ENCODE measurements around the gene ASAP3.

- TF ChIP-seq, protein P1, sequence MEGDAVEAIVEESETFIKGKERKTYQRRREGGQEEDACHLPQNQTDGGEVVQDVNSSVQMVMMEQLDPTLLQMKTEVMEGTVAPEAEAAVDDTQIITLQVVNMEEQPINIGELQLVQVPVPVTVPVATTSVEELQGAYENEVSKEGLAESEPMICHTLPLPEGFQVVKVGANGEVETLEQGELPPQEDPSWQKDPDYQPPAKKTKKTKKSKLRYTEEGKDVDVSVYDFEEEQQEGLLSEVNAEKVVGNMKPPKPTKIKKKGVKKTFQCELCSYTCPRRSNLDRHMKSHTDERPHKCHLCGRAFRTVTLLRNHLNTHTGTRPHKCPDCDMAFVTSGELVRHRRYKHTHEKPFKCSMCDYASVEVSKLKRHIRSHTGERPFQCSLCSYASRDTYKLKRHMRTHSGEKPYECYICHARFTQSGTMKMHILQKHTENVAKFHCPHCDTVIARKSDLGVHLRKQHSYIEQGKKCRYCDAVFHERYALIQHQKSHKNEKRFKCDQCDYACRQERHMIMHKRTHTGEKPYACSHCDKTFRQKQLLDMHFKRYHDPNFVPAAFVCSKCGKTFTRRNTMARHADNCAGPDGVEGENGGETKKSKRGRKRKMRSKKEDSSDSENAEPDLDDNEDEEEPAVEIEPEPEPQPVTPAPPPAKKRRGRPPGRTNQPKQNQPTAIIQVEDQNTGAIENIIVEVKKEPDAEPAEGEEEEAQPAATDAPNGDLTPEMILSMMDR (IDR thresholded peaks at IDR 0.05; ENCODE audit: borderline replicate concordance, extremely low read depth, low read length, poor library complexity, severe bottlenecking) = no peak
- no peak for TF ChIP-seq EZH2 (IDR thresholded peaks at IDR 0.05; ENCODE audit: borderline replicate concordance, low read depth, low read length, severe bottlenecking)
Observed at GRCh38 chr1:23527366-23527765, 43.4 kb upstream of the ASAP3 start.
